ENCODE measurements around the gene TRIM10.

Gene TRIM10

GRCh38 chr6:30160785-30161531 lies at the start of gene TRIM10:
TRIM10 (minus strand) TSS chr6:30161211; CDS start chr6:30160858, 353 bp downstream.
- in situ Hi-C loops (cut with MboI; ENCODE audit: low sequenced_read_pairs) = no loop called here

GRCh38 chr6:30207619-30208295 lies 46.7 kb upstream of the TRIM10 start:
- in situ Hi-C loops (cut with MboI; ENCODE audit: low sequenced_read_pairs) = no loop called here

GRCh38 chr6:30206799-30207618 lies 46.0 kb upstream of the TRIM10 start:
- in situ Hi-C loops (cut with MboI; ENCODE audit: low sequenced_read_pairs) = no loop called here

DNA sequence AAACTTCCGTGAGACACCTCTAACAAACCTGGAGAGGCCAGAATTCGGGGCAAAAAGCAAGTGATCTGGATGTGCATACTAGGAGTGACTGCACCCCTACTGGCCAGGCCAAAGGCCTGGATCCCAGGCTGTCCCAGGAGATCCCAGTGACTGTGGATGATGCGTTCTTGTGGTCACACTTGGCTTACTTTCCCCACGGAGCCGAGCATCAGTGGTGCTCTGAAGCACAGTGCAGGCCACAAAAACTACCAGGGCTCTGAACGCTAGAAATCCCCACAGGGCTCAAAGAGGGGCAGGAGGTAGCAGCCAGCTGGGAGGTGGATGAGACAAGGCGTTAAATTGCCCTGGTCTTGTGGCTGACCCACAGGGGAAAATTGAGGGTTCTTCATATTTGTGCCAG lies 45.1 kb upstream of the TRIM10 start:
- in situ Hi-C loops (cut with MboI; ENCODE audit: low sequenced_read_pairs) = no loop called here

DNA sequence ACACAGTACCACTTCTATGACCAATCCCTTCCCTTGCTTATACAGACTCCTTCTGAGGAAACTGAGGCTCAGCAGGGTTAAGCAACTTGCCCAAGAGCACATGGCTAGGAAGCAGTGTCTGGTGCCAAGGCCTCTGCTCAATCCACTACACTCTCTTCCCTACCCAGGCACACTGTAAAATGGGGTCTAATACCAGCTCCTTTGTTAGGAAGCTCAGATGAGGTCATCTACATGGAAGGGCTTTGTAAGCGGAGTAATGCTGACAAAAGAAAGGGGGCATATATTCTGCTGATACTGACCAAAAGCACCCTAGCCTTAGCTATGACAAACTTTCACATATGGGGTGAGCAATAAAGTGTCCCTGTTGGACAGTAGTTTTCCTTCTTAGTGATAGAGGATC lies 43.1 kb upstream of the TRIM10 start:
- in situ Hi-C loops (cut with MboI; ENCODE audit: low sequenced_read_pairs) = no loop called here

DNA sequence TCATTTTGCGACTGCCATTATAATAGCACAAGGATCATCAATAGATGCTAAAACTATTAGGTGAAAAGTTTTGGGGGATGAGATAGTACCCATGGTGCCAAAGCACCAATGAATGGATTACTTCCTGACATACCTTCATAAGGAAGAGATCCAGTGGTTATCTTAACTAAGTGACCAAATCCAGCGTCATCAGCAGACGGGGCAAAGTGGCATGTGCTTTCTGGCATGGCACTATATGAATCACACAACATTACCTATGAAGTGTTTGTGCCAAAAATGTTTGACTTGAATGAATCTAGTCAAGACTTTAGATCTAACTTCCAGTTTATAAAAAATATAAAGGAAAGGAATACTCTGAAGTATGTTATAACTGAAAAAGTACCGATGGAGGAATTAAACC lies 41.4 kb upstream of the TRIM10 start:
- in situ Hi-C loops (cut with MboI; ENCODE audit: low sequenced_read_pairs) = no loop called here

GRCh38 chr6:30200551-30201281 lies 39.7 kb upstream of the TRIM10 start:
- in situ Hi-C loops (cut with MboI; ENCODE audit: low sequenced_read_pairs) = no loop called here

DNA sequence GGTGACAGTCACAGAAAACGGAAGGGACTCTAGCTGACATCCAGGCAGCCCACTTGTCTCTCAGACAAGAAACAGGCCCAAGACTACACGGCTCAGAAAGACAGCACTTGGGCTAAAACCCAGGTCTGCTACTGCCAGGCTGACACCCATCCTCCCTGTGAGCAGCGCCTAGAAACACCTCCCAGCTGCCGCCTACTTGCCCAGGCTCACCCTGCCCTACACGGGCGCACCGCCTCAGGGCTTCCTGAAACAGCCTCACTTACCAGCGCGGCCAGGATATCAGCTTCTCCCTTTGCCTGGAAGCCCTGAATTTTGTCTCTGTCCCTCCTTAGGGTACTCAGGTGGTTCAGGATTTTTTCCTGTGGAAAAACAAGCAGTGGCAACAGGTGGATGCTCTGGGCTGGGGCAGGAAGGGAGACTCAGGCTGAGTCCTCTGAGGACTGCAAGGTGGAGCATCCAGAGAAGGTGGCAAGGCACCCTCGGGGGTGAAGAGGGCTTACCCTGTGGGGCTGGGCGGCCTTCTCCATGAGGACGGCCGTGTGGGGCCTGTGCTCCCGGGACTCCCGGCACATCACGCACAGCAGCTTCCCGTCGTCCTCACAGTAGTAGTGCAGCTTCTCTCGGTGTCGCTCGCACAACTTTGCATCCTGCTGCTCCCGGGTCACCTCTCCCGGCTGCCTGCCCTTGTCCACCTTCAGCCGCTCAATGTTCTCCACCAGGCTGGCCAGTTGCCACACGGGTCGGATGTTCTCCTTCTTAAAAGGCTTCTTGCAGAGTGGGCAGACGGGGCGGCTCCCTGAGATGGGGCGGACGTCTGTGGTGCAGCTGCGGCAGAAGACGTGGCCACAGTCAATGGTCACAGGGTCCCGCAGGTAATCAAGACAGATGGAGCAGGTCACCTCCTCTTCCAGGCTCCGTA lies 37.4 kb upstream of the TRIM10 start:
- in situ Hi-C loops (cut with MboI; ENCODE audit: low sequenced_read_pairs) = no loop called here

DNA sequence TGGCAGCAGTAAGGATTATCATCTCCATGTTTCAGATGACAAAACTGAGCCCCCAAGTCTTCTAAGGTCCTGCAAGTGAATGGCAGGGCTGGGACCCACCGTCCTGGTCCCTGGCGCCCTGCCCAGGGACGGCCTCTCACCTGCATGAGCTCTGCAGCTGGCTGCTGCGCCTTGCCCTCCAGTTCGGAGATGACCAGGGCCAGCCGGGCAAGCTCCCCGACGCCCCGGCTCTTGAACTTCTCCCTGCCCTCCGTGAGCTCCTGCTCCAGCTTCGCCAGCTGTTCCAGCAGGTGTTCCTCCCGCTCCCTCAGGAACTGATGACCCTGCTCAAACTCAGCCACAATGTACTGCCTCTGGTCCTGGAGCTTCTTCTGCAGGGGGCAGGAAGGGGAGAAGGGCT lies 35.4 kb upstream of the TRIM10 start:
- in situ Hi-C loops (cut with MboI; ENCODE audit: low sequenced_read_pairs) = no loop called here

GRCh38 chr6:30195951-30196350 lies 34.9 kb upstream of the TRIM10 start:
- in situ Hi-C loops (cut with MboI; ENCODE audit: low sequenced_read_pairs) = no loop called here

DNA sequence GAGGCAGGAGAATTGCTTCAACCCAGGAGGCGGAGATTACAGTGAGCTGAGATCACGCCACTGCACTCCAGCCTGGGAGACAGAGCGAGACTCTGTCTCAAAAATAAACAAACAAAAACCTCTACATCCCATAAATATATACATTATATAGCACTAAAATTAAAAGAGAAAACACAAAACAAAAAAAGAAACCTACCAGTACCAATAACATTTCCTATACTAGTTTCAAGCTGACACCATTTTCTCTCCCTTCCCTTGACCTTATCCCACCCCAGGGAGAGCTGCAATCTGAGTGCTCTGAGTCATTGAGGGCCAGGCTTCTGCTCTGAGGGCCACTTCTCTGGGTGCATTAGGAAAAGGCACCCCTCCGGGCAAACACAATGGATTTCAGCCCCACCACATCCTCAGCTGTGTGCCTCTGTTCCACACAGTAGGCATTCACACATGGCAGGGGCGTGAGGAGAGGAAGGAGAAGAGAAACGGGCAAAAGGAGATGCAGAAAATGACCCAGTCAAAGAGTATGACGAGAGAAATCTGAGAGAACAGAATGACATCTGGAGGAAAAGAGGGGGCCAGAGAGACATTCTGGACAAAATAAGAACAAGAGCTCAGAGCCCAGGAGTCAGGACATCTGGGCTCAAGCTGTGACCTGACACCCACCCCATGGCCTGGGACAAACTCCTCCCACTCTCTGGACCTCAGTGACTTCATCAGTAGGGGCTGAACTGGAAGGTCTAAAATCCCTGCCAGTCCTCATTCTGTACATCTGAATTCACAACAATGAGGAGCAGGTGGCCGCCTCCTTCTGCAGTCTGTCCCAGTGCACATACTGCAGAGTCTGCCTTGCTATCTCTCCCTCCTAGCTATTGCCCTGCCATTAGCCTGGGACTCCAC lies 34.0 kb upstream of the TRIM10 start:
- in situ Hi-C loops (cut with MboI; ENCODE audit: low sequenced_read_pairs) = no loop called here

GRCh38 chr6:30192076-30192475 lies 31.1 kb upstream of the TRIM10 start:
- in situ Hi-C loops (cut with MboI; ENCODE audit: low sequenced_read_pairs) = no loop called here

GRCh38 chr6:30188541-30188940 lies 27.5 kb upstream of the TRIM10 start:
- in situ Hi-C loops (cut with MboI; ENCODE audit: low sequenced_read_pairs) = no loop called here

DNA sequence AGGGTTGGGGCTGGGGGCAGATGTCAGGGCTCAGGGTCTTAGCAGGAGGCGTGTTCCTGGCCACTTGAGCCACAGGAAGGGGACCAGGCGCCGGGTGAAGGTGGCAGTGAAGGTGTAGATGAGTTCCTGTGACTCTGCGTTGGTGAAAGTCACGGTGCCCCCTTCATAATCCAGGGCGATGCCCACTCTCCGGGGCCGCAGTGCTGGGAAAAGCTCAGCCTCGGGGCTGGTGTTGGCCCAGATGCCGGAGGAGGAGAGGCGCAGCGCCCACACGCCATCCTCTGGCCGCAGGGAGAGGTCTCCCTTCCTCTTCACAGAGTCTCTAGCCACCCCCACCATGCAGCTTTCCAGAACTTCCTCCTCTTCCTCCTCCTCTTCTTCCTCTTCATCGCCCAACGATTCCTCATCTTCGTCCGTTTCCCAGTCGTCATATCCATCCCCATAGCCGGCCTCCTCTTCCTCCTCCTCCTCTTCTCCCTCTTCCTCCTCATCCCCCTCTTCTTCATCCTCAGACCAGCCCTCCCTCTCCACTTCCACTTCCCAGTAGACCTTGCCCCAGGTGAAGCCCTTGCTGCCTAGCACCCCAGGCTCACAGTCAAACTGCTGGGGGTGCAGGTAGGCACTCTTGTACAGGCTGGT lies 25.0 kb upstream of the TRIM10 start:
- in situ Hi-C loops (cut with MboI; ENCODE audit: low sequenced_read_pairs) = no loop called here

DNA sequence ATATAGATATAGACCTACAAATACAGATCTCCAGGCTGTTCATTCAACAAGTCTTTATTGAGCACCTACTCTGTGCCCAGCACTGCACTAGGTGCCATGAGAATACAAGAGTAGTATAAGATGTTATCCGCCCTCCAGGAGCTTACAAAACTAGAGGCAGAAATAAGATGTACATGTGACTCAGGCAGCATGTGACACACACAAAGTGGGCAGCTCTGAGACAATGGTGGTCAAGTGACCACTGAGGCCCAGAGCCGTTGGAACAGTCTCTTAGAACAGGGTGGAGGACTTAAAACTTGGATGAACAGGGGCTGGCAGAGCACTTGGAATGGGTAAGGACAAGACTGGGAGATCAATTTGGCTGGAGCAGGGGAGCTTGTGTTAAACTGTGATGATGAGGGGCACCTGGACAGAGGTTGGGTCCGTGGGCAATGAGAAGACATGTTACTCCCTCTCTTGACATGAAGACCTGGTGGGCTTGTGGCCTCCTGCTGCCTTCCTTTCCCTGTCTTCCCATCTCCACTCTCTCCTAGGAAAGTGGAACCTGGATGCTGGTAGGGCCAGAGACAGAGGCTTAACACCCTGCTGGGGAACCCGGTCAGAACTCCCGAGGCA lies 23.5 kb upstream of the TRIM10 start:
- in situ Hi-C loops (cut with MboI; ENCODE audit: low sequenced_read_pairs) = no loop called here

DNA sequence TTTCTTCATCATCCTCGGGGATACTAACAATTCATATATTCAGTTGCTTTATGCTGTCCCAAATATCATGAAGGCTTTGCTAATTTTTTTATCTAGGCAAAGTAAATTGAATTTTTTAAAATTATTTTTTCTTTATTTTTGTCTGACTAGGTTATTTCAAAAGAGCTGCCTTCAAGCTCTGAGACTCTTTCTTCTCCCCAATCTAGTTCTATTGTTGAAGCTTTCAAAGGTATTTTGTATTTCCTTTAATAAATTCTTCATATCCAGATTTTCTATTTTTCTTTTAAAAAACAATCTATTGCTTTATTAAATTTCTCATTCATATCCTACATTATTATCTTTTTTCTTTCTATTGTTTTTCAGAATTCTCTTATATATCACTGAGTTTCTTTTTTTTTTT lies 19.1 kb upstream of the TRIM10 start:
- in situ Hi-C loops (cut with MboI; ENCODE audit: low sequenced_read_pairs) = no loop called here

DNA sequence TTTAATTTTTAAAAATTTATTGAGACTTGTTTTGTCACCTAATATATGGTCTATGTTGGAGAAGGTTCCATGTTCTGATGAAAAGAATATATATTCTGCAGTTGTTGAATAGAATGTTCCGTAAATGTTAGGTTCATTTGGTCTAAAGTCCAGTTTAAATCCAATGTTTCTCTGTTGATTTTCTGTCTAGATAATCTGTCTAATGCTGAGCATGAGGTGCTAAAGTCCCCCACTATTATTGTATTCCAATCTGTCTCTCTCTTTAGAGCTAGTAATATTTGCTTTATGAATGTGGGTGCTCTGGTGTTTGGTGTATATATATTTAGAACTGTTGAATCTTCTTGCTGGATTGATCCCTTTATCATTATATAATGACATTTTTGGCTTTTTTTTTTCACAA lies 17.8 kb upstream of the TRIM10 start:
- in situ Hi-C loops (cut with MboI; ENCODE audit: low sequenced_read_pairs) = no loop called here

DNA sequence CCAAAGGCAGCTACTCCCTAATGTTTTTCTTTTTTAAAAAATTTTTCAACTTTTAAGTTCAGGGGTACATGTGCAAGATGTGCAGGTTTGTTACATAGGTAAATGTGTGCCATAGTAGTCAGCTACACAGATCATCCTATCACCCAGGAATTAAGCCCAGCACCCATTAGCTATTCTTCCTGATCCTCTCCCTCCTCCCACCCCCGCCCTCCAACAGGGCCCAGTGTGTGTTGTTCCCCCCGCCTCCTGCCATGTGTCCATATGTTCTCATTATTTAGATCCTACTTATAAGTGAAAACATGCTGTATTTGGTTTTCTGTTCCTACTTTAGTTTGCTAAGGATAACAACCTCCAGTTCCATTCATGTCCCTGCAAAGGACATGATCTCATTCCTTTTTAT lies 14.8 kb upstream of the TRIM10 start:
- in situ Hi-C loops (cut with MboI; ENCODE audit: low sequenced_read_pairs) = no loop called here
